GM12878 (cell line): Measurements from ENCODE around the gene RPL13A. TPM values are rescaled to one million over a fixed set of nuclear protein-coding genes. Genes with fewer than 3 reads are reported as not detected.
A peak's percentile ranks its signal among the peaks of the same experiment; 100 is the strongest.

Source experiments
- ATAC-seq: fragments of 200-7000 bp; cut with Tn5 transposase; 3 replicates; pipeline ENCODE4 v1.9.1; 2020; ENCODE audit warnings: mild to moderate bottlenecking, moderate library complexity
- BruUV-seq: library from RNA; stranded (reverse); fragments of 400-500 nt; replicated peaks from 2 replicates; lab custom pipeline; 2021; lab: Mats Ljungman, UMichigan
- CTCF ChIA-PET: fragments of 300-600 bp; sonication (Branson Sonifier 250); formaldehyde crosslinking; extraction: SDS; loops from one replicate; lab custom pipeline; 2021; ENCODE audit warnings: inconsistent platforms; lab: Yijun Ruan, JAX
- POLR2A ChIA-PET: fragments of 350-600 bp; formaldehyde crosslinking; extraction: SDS; loops from one replicate; lab custom pipeline; 2021; ENCODE audit warnings: inconsistent platforms; lab: Charles Lee
- RAD21 ChIA-PET: fragments of 300-600 bp; sonication (Branson Sonifier 250); formaldehyde crosslinking; loops from one replicate; lab custom pipeline; 2023; ENCODE audit warnings: antibody characterized with exemption; ENCODE audit not compliant: unreplicated experiment; lab: Charles Lee
- SMC1A ChIA-PET: fragments of 300-600 bp; sonication (Branson Sonifier 250); formaldehyde crosslinking; loops from one replicate; lab custom pipeline; 2023; ENCODE audit not compliant: unreplicated experiment, uncharacterized antibody; lab: Charles Lee
- DNase-seq: peaks from one replicate; pipeline ENCODE4 v3.0.0-alpha.2; 2011; ENCODE audit warnings: low read depth, low spot score
- FAIRE-seq: peaks from 3 replicates; lab custom pipeline; 2011; peaks lifted over from hg19 to GRCh38; lab: Jason Lieb, UNC
- H2AFZ ChIP-seq: 2 replicates; pipeline ENCODE4 v1.6.0; 2011; ENCODE audit warnings: low read depth, low read length, control low read depth; ENCODE audit not compliant: control insufficient read depth
- H3K27ac ChIP-seq: 2 replicates; pipeline ENCODE4 v1.5.1; 2011; ENCODE audit warnings: control low read depth; ENCODE audit not compliant: control insufficient read depth, insufficient read depth
- H3K27me3 ChIP-seq, 2 experiments: replicated peaks in 1 of 2; 2 replicates each; pipeline versions ENCODE4 v1.6.0 to v1.6.1; 2011; ENCODE audit warnings: low read length in 1 of 2; ENCODE audit not compliant: control insufficient read depth in 2 of 2, insufficient read depth in 2 of 2
- H3K36me3 ChIP-seq, 2 experiments: 2 replicates each; pipeline ENCODE4 v1.5.1; 2011; ENCODE audit warnings: low read length in 1 of 2; ENCODE audit not compliant: control insufficient read depth in 2 of 2, insufficient read depth in 2 of 2
- H3K4me1 ChIP-seq: 2 replicates; pipeline ENCODE4 v1.6.1; 2011; ENCODE audit warnings: mild to moderate bottlenecking, low read length, moderate library complexity, mixed read lengths; ENCODE audit not compliant: control insufficient read depth, insufficient read depth
- H3K4me2 ChIP-seq: 2 replicates; pipeline ENCODE4 v1.6.0; 2011; ENCODE audit warnings: control low read depth; ENCODE audit not compliant: control insufficient read depth, insufficient read depth
- H3K4me3 ChIP-seq: fragments of 200-600 bp; sonication (generic); 2 replicates; pipeline ENCODE4 v1.5.1; 2016
- H3K79me2 ChIP-seq: 2 replicates; pipeline ENCODE4 v1.6.0; 2011; ENCODE audit warnings: low read length; ENCODE audit not compliant: control insufficient read depth, insufficient read depth
- H3K9ac ChIP-seq: 2 replicates; pipeline ENCODE4 v1.8.0; 2011; ENCODE audit warnings: low read length, control low read depth, mixed read lengths; ENCODE audit not compliant: control insufficient read depth, insufficient read depth
- H3K9me3 ChIP-seq: replicated peaks from 3 replicates; pipeline ENCODE4 v1.5.1; 2011; ENCODE audit warnings: mild to moderate bottlenecking, low read length; ENCODE audit not compliant: control insufficient read depth, insufficient read depth
- H4K20me1 ChIP-seq: 2 replicates; pipeline ENCODE4 v1.6.0; 2011; ENCODE audit not compliant: control insufficient read depth, insufficient read depth
- ATF7 ChIP-seq: fragments of 450-650 bp; IDR thresholded peaks from 2 replicates; pipeline ENCODE4 v1.6.1; 2016; ENCODE audit warnings: low read depth, mild to moderate bottlenecking
- BCL3 ChIP-seq: IDR thresholded peaks from 2 replicates; pipeline ENCODE4 v1.6.1; 2011; ENCODE audit warnings: borderline replicate concordance, low read depth, mild to moderate bottlenecking, moderate library complexity, low read length; ENCODE audit not compliant: insufficient read depth, poor library complexity, severe bottlenecking
- CEBPB ChIP-seq, 2 experiments: fragments of 150-350 bp in 1 of 2; IDR thresholded peaks; 2 replicates each; pipeline ENCODE4 v1.6.1; 2012 to 2014; ENCODE audit warnings: low read depth in 2 of 2, low read length in 2 of 2, borderline replicate concordance in 1 of 2, inconsistent platforms in 1 of 2
- HDAC6 ChIP-seq: fragments of 200-600 bp; sonication (generic); IDR thresholded peaks from one replicate; pipeline ENCODE4 v1.8.0; 2017; ENCODE audit warnings: antibody characterized with exemption; ENCODE audit not compliant: unreplicated experiment
- IKZF2 ChIP-seq, 2 experiments: fragments of 450-650 bp; IDR thresholded peaks; 2 replicates each; pipeline ENCODE4 v1.6.1; 2017; ENCODE audit warnings: mild to moderate bottlenecking in 2 of 2, moderate library complexity in 2 of 2
- NBN ChIP-seq: fragments of 450-650 bp; IDR thresholded peaks from 2 replicates; pipeline ENCODE4 v1.6.1; 2016
- POLR2A ChIP-seq: IDR thresholded peaks from 2 replicates; pipeline ENCODE4 v1.6.1; 2011; ENCODE audit warnings: low read depth, mild to moderate bottlenecking, low read length
- RELA ChIP-seq: fragments of 450-650 bp; IDR thresholded peaks from 2 replicates; pipeline ENCODE4 v1.8.0; 2014; ENCODE audit warnings: borderline replicate concordance; ENCODE audit not compliant: partially characterized antibody
- SKIL ChIP-seq: fragments of 450-650 bp; IDR thresholded peaks from 2 replicates; pipeline ENCODE4 v1.6.1; 2017; ENCODE audit warnings: mild to moderate bottlenecking, low read depth, inconsistent platforms; ENCODE audit not compliant: poor library complexity, severe bottlenecking
- ZNF274 ChIP-seq: IDR thresholded peaks from one replicate; pipeline ENCODE4 v1.8.0; 2011; ENCODE audit not compliant: insufficient read length, insufficient read depth
- WGBS: methylation state at CpG from one replicate; pipeline ENCODE4 v1.1.6; 2016; ENCODE audit warnings: low lambda C conversion rate; ENCODE audit not compliant: insufficient replicate concordance, insufficient coverage; ENCODE audit errors: missing lambda C conversion rate; 5-methylcytosine and 5-hydroxymethylcytosine counted together
- in situ Hi-C: fragments of 300-500 bp; cut with MboI; formaldehyde crosslinking; loops from 9 replicates; pipeline ENCODE4 v1.14.3; 2018; ENCODE audit warnings: mixed read lengths
- intact Hi-C: fragments of 100-400 bp; cut with micrococcal nuclease; formaldehyde crosslinking; loops from one replicate; pipeline ENCODE4 v1.14.2; 2022; ENCODE audit not compliant: unreplicated experiment
- polyA plus RNA-seq, 11 experiments: library from polyadenylated mRNA; depleted of rRNA in 4 of 11; unstranded in 6 of 11; stranded (reverse) in 5 of 11; fragments of >200 nt; fragmentation: Nextera tagmentation in 4 of 11; fragmentation: Illumina TruSeq in 1 of 11; extraction: Ambion mirVana in 4 of 11; extraction: Trizol in 1 of 11; gene quantifications; 1 replicate in 1 of 11; 2 replicates in 10 of 11; pipeline versions ENCODE4 v1.2.1 to v1.2.3, GENCODE V29; 2011 to 2016; ENCODE audit warnings: inconsistent platforms in 2 of 11, missing spikeins in 2 of 11, low read depth in 1 of 11
- total RNA-seq, 4 experiments: library from RNA; depleted of rRNA in 3 of 4; stranded (reverse); fragments of >200 nt in 3 of 4; fragmentation: Illumina TruSeq in 1 of 4; extraction: Trizol in 1 of 4; gene quantifications; 2 replicates each; pipeline versions ENCODE4 v1.2.1 to v1.2.3, GENCODE V29; 2013 to 2021
- TF ChIP-seq, protein P1 (sequence below): fragments of 450-650 bp; IDR thresholded peaks from 2 replicates; pipeline ENCODE4 v1.6.1; 2017; ENCODE audit warnings: mild to moderate bottlenecking, moderate library complexity
- TF ChIP-seq, protein P2 (sequence below): fragments of 450-650 bp; IDR thresholded peaks from 2 replicates; pipeline ENCODE4 v1.6.1; 2016; ENCODE audit warnings: mild to moderate bottlenecking

Gene RPL13A
- total and polyA plus RNA-seq, 10 of the 15 experiments (the other 5 are each of a cell fraction or from before 2014, with no cell fraction given), result 1,426 to 8,961 (median 4,266) TPM

- SMC1A ChIA-PET, result interaction anchor here (3.2 kb wide), 1 partner anchor 14 kb away, joined by 53 read pairs; the partner anchor contains the start of genes ALDH16A1 and PIH1D1
- RAD21 ChIA-PET, result interaction anchor here (0.6 to 6.0 kb wide), 10 partner anchors 14 to 332 kb away, joined by 3 to 90 read pairs (median 4); partner anchors contain the start of genes ALDH16A1, NOSIP, PIH1D1 and PRRG2
- ATAC-seq, result peak; percentile 80
- TF ChIP-seq ATF7 (peak; percentile 79), CEBPB (IDR thresholded peaks at IDR 0.05; ENCODE audit: borderline replicate concordance in 1 of 2, low read depth in 2 of 2, low read length in 2 of 2) (no peak), POLR2A (no peak), BCL3 (no peak), HDAC6 (no peak), SKIL (peak; percentile 61), NBN (no peak), IKZF2 (IDR thresholded peaks at IDR 0.05) (peak; percentile 71), RELA (no peak), ZNF274 (no peak)
- TF ChIP-seq, protein P1, sequence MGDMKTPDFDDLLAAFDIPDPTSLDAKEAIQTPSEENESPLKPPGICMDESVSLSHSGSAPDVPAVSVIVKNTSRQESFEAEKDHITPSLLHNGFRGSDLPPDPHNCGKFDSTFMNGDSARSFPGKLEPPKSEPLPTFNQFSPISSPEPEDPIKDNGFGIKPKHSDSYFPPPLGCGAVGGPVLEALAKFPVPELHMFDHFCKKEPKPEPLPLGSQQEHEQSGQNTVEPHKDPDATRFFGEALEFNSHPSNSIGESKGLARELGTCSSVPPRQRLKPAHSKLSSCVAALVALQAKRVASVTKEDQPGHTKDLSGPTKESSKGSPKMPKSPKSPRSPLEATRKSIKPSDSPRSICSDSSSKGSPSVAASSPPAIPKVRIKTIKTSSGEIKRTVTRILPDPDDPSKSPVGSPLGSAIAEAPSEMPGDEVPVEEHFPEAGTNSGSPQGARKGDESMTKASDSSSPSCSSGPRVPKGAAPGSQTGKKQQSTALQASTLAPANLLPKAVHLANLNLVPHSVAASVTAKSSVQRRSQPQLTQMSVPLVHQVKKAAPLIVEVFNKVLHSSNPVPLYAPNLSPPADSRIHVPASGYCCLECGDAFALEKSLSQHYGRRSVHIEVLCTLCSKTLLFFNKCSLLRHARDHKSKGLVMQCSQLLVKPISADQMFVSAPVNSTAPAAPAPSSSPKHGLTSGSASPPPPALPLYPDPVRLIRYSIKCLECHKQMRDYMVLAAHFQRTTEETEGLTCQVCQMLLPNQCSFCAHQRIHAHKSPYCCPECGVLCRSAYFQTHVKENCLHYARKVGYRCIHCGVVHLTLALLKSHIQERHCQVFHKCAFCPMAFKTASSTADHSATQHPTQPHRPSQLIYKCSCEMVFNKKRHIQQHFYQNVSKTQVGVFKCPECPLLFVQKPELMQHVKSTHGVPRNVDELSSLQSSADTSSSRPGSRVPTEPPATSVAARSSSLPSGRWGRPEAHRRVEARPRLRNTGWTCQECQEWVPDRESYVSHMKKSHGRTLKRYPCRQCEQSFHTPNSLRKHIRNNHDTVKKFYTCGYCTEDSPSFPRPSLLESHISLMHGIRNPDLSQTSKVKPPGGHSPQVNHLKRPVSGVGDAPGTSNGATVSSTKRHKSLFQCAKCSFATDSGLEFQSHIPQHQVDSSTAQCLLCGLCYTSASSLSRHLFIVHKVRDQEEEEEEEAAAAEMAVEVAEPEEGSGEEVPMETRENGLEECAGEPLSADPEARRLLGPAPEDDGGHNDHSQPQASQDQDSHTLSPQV, result no peak
- TF ChIP-seq, protein P2, sequence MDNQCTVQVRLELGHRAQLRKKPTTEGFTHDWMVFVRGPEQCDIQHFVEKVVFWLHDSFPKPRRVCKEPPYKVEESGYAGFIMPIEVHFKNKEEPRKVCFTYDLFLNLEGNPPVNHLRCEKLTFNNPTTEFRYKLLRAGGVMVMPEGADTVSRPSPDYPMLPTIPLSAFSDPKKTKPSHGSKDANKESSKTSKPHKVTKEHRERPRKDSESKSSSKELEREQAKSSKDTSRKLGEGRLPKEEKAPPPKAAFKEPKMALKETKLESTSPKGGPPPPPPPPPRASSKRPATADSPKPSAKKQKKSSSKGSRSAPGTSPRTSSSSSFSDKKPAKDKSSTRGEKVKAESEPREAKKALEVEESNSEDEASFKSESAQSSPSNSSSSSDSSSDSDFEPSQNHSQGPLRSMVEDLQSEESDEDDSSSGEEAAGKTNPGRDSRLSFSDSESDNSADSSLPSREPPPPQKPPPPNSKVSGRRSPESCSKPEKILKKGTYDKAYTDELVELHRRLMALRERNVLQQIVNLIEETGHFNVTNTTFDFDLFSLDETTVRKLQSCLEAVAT, result peak; percentile 70
Measured at GRCh38 chr19:49468746-49469447, 18.5 kb upstream of the RPL13A start.

More at GRCh38 chr19:49468746-49469447, 18.5 kb upstream of the RPL13A start:
- peak overlapping the region; percentile 44; the same call in 1 of the 2 replicates for H3K4me2 ChIP-seq
- intact Hi-C loops (no loop called here), in situ Hi-C loops (no loop called here)
- peak; percentile 100 for FAIRE-seq
- H3K9ac ChIP-seq, result no peak overlapping the region
- BruUV-seq, result no TSS peak
- DNase-seq, result peak; percentile 97
- ChIA-PET CTCF (interaction anchor here (0.5 to 5.9 kb wide), 15 partner anchors 11 to 242 kb away, joined by 3 to 68 read pairs (median 8); partner anchors contain the start of genes ALDH16A1, PIH1D1 and RPL13A), POLR2A (interaction anchor here (0.5 to 6.2 kb wide), 6 partner anchors 10 to 210 kb away, joined by 3 to 81 read pairs (median 4); partner anchors contain the start of genes ALDH16A1 and PIH1D1)
- H3K4me1 ChIP-seq, result peaks cover 37% of the 10 kb centered on the region
- H3K9me3 ChIP-seq, result no peaks in the 10 kb centered on the region
- H3K27me3 ChIP-seq, result no peaks in the 10 kb centered on the region
- WGBS, result 4% methylated on average over 14 of the region's 15 CpGs
- H4K20me1 ChIP-seq, result no peaks in the 10 kb centered on the region
- peaks cover 2% of the 10 kb centered on the region in 2 experiments; a peak in 2 of 4 replicates for H3K36me3 ChIP-seq
- H3K4me3 ChIP-seq, result no peak overlapping the region
- H3K79me2 ChIP-seq, result no peaks in the 10 kb centered on the region
- no peak overlapping the region for H2AFZ ChIP-seq
- H3K27ac ChIP-seq, result peak overlapping the region; percentile 33; the same call in 1 of the 2 replicates
